Cardiac muscle cell (in vitro differentiated cells and primary cell): ENCODE measurements around the gene ATAD3B. TPM values are rescaled to one million over a fixed set of nuclear protein-coding genes. Genes with fewer than 3 reads are reported as not detected.

Experiments used
- DNase-seq, 2 donors: peaks; one replicate each; pipeline versions ENCODE4 v3.0.0 to v3.0.0-alpha.2; 2010 to 2017; ENCODE audit warnings: low read depth in 1 of 2, low spot score in 1 of 2
- H3K27ac ChIP-seq: fragments of 200-600 bp; sonication (generic); 2 replicates; pipeline ENCODE4 v1.5.1; 2016
- H3K27me3 ChIP-seq: fragments of 200-600 bp; sonication (generic); 2 replicates; pipeline ENCODE4 v1.6.0; 2016; ENCODE audit warnings: control low read depth
- H3K36me3 ChIP-seq: fragments of 200-600 bp; sonication (generic); 2 replicates; pipeline ENCODE4 v1.5.1; 2016; ENCODE audit warnings: control low read depth
- H3K4me1 ChIP-seq: fragments of 200-600 bp; sonication (generic); 2 replicates; pipeline ENCODE4 v1.8.1; 2017; ENCODE audit warnings: low read depth, mild to moderate bottlenecking, mixed run types
- H3K4me3 ChIP-seq: fragments of 200-600 bp; sonication (generic); 2 replicates; pipeline ENCODE4 v1.5.1; 2016; ENCODE audit warnings: mild to moderate bottlenecking
- H3K9me3 ChIP-seq: fragments of 200-600 bp; sonication (generic); 2 replicates; pipeline ENCODE4 v1.5.1; 2017; ENCODE audit warnings: low read depth, mild to moderate bottlenecking, control low read depth
- CTCF ChIP-seq: IDR thresholded peaks from 2 replicates; pipeline ENCODE4 v1.5.1; 2012; ENCODE audit warnings: low read depth, mild to moderate bottlenecking, low read length
- polyA plus RNA-seq: library from polyadenylated mRNA; unstranded; fragments of >200 nt; fragmentation: Nextera tagmentation; extraction: Ambion mirVana; gene quantifications from 2 replicates; pipeline ENCODE4 v1.2.1, GENCODE V29; 2016
- total RNA-seq: library from RNA; depleted of rRNA; stranded (reverse); fragments of >200 nt; gene quantifications from 2 replicates; pipeline ENCODE4 v1.2.3, GENCODE V29; 2016

ATAD3B gene
- total and polyA plus RNA-seq, 2 experiments from 2014 or later = 30.2 to 37.4 TPM

- no peak for DNase-seq
- no peak overlapping the region for H3K27ac ChIP-seq
- no peak for TF ChIP-seq CTCF
These were observed 69.5 kb downstream of the ATAD3B start for GRCh38 chr1:1540818-1541628.

GRCh38 chr1:1541956-1542765 is 70.6 kb downstream of the ATAD3B start:
- H3K27me3 ChIP-seq = no peaks in the 10 kb centered on the region
- H3K4me3 ChIP-seq = no peak overlapping the region
- no peak overlapping the region for H3K27ac ChIP-seq
- no peak for TF ChIP-seq CTCF
- H3K9me3 ChIP-seq = no peaks in the 10 kb centered on the region
- peaks cover 6% of the 10 kb centered on the region for H3K36me3 ChIP-seq
- peaks cover 3% of the 10 kb centered on the region for H3K4me1 ChIP-seq
- no peak for DNase-seq

More at GRCh38 chr1:1540818-1541628, 69.5 kb downstream of the ATAD3B start:
- peaks cover 12% of the 10 kb centered on the region for H3K4me1 ChIP-seq
- peaks cover 6% of the 10 kb centered on the region for H3K36me3 ChIP-seq
- no peaks in the 10 kb centered on the region for H3K27me3 ChIP-seq
- peak overlapping the region; percentile 76 for H3K4me3 ChIP-seq
- H3K9me3 ChIP-seq = no peaks in the 10 kb centered on the region

GRCh38 chr1:1542766-1543705 is 71.5 kb downstream of the ATAD3B start:
- H3K36me3 ChIP-seq = peaks cover 6% of the 10 kb centered on the region
- peaks cover 3% of the 10 kb centered on the region for H3K4me1 ChIP-seq
- H3K27ac ChIP-seq = no peak overlapping the region
- no peaks in the 10 kb centered on the region for H3K27me3 ChIP-seq
- H3K4me3 ChIP-seq = no peak overlapping the region
- H3K9me3 ChIP-seq = no peaks in the 10 kb centered on the region
- DNase-seq = no peak
- no peak for TF ChIP-seq CTCF

- no peak for TF ChIP-seq CTCF
- no peak for DNase-seq
These were observed 72.1 kb downstream of the ATAD3B start for GRCh38 chr1:1543706-1544099.

GRCh38 chr1:1544544-1544943 is 73.0 kb downstream of the ATAD3B start:
- no peak for DNase-seq
- H3K36me3 ChIP-seq = peaks cover 6% of the 10 kb centered on the region
- TF ChIP-seq CTCF = no peak
- no peak overlapping the region for H3K27ac ChIP-seq
- peaks cover 3% of the 10 kb centered on the region for H3K4me1 ChIP-seq
- H3K4me3 ChIP-seq = no peak overlapping the region
- no peaks in the 10 kb centered on the region for H3K27me3 ChIP-seq
- no peaks in the 10 kb centered on the region for H3K9me3 ChIP-seq

More at GRCh38 chr1:1543706-1544099, 72.1 kb downstream of the ATAD3B start:
- Histone ChIP-seq H3K27me3 (no peaks in the 10 kb centered on the region), H3K27ac (no peak overlapping the region), H3K4me3 (no peak overlapping the region), H3K36me3 (peaks cover 6% of the 10 kb centered on the region), H3K9me3 (no peaks in the 10 kb centered on the region), H3K4me1 (peaks cover 3% of the 10 kb centered on the region)
